Ishikawa (cell line): ENCODE data around the gene RPN1.

Experiments used
- EGR1 ChIP-seq: IDR thresholded peaks from 2 replicates; pipeline ENCODE4 v1.6.1; 2012
- EP300 ChIP-seq: IDR thresholded peaks from 2 replicates; pipeline ENCODE4 v1.6.1; 2012; ENCODE audit warnings: borderline replicate concordance
- MAX ChIP-seq: IDR thresholded peaks from 2 replicates; pipeline ENCODE4 v1.6.1; 2012
- RAD21 ChIP-seq: IDR thresholded peaks from 2 replicates; pipeline ENCODE4 v1.6.1; 2012; ENCODE audit warnings: low read depth
- TAF1 ChIP-seq: IDR thresholded peaks from 2 replicates; pipeline ENCODE4 v1.6.1; 2012; ENCODE audit warnings: low read depth, mild to moderate bottlenecking
- TCF12 ChIP-seq: IDR thresholded peaks from 2 replicates; pipeline ENCODE4 v1.6.1; 2012; ENCODE audit warnings: low read depth
- TEAD4 ChIP-seq: IDR thresholded peaks from 2 replicates; pipeline ENCODE4 v1.6.1; 2012
- YY1 ChIP-seq: IDR thresholded peaks from 2 replicates; pipeline ENCODE4 v1.6.1; 2012; ENCODE audit warnings: low read depth
- TF ChIP-seq, protein P1 (sequence below): IDR thresholded peaks from 2 replicates; pipeline ENCODE4 v1.6.1; 2012
- TF ChIP-seq, protein P2 (sequence below): IDR thresholded peaks from 2 replicates; pipeline ENCODE4 v1.6.1; 2012; ENCODE audit warnings: low read depth, mild to moderate bottlenecking

GRCh38 chr3:128610451-128611070 is 40.1 kb downstream of the RPN1 start:
- no peak for TF ChIP-seq TAF1
- TF ChIP-seq EGR1 = no peak
- TF ChIP-seq RAD21 = no peak
- TF ChIP-seq TEAD4 = no peak
- TF ChIP-seq YY1 = no peak
- TF ChIP-seq, protein P1, sequence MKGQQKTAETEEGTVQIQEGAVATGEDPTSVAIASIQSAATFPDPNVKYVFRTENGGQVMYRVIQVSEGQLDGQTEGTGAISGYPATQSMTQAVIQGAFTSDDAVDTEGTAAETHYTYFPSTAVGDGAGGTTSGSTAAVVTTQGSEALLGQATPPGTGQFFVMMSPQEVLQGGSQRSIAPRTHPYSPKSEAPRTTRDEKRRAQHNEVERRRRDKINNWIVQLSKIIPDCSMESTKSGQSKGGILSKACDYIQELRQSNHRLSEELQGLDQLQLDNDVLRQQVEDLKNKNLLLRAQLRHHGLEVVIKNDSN = no peak
- no peak for TF ChIP-seq EP300
- no peak for TF ChIP-seq TCF12
- TF ChIP-seq MAX = no peak
- TF ChIP-seq, protein P2, sequence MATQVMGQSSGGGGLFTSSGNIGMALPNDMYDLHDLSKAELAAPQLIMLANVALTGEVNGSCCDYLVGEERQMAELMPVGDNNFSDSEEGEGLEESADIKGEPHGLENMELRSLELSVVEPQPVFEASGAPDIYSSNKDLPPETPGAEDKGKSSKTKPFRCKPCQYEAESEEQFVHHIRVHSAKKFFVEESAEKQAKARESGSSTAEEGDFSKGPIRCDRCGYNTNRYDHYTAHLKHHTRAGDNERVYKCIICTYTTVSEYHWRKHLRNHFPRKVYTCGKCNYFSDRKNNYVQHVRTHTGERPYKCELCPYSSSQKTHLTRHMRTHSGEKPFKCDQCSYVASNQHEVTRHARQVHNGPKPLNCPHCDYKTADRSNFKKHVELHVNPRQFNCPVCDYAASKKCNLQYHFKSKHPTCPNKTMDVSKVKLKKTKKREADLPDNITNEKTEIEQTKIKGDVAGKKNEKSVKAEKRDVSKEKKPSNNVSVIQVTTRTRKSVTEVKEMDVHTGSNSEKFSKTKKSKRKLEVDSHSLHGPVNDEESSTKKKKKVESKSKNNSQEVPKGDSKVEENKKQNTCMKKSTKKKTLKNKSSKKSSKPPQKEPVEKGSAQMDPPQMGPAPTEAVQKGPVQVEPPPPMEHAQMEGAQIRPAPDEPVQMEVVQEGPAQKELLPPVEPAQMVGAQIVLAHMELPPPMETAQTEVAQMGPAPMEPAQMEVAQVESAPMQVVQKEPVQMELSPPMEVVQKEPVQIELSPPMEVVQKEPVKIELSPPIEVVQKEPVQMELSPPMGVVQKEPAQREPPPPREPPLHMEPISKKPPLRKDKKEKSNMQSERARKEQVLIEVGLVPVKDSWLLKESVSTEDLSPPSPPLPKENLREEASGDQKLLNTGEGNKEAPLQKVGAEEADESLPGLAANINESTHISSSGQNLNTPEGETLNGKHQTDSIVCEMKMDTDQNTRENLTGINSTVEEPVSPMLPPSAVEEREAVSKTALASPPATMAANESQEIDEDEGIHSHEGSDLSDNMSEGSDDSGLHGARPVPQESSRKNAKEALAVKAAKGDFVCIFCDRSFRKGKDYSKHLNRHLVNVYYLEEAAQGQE = no peak
